HG03280 (cell line): ENCODE results near the gene RIMKLB.

ENCODE experiments used
- ATAC-seq: cut with Tn5 transposase; IDR thresholded peaks from one replicate; pipeline ENCODE4 v1.9.1; 2021; ENCODE audit warnings: mild to moderate bottlenecking, moderate library complexity; ENCODE audit not compliant: unreplicated experiment

The RIMKLB gene, protein sequence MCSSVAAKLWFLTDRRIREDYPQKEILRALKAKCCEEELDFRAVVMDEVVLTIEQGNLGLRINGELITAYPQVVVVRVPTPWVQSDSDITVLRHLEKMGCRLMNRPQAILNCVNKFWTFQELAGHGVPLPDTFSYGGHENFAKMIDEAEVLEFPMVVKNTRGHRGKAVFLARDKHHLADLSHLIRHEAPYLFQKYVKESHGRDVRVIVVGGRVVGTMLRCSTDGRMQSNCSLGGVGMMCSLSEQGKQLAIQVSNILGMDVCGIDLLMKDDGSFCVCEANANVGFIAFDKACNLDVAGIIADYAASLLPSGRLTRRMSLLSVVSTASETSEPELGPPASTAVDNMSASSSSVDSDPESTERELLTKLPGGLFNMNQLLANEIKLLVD

GRCh38 chr12:8697476-8698131, at the start of gene RIMKLB:
TSS of gene RIMKLB (plus strand) at chr12:8697991. CDS start at chr12:8713867, 15,876 bp downstream.
- peak; percentile 86 for ATAC-seq

- peak; percentile 75 for ATAC-seq
These were observed 49.1 kb upstream of the RIMKLB start for GRCh38 chr12:8648576-8649205.

DNA sequence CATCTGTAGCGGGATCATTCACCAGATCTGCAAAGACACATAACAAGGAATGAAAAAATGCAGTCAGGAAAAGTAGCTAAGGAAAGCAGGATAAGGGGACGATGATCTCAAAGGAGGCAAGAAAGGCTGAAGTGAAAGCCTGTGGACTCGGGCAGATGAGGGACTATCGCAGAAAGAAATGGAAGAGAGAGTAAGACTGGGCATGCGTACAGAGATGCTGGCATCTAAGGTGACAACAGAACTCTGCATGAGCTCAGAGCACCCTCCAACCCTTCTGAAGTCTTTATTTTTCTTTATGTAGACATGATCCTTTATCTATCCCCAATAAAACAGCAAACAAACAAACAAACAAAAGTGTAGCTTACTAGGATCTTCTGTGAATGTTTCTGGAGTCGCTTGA, 42.4 kb upstream of the RIMKLB start:
- ATAC-seq, result no peak

DNA sequence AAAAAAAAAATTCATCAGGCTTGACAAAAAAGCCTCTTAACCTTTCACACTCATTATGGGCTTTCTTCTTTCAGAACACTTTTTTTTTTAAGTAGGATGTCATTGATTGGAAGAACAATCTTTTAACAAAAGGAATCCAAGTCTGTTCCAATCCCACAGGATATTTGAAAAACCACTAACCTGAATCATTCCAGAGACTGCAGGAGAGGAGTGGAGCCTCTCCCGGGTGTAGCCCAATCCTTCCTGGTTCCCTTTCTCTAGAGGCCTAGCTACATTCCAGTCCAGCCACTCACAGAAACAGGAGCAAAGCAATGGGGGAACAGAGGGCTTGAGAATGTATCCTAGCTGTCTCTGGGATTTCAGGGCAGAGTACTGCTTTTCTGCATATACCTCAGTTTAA, 39.4 kb upstream of the RIMKLB start:
- no peak for ATAC-seq

DNA sequence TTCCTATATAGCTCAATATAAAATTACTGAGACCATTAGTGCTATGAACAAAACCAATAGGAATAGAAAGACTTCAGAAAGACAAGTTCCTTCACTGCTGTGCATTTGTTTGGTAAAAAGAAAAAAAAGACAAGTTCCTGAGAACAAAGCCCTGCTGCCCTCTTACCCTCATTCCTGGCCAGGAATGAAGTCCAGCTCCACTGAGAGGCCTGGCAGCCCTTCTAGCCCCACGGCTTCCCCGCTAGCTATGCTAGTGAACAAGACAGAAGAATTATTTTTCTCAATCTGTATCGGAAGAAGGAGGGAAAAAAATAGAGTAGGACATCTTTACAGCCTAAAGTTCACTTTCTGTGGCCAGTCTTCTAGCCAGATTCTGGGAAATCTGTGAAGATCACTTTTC, 36.8 kb upstream of the RIMKLB start:
- no peak for ATAC-seq

DNA sequence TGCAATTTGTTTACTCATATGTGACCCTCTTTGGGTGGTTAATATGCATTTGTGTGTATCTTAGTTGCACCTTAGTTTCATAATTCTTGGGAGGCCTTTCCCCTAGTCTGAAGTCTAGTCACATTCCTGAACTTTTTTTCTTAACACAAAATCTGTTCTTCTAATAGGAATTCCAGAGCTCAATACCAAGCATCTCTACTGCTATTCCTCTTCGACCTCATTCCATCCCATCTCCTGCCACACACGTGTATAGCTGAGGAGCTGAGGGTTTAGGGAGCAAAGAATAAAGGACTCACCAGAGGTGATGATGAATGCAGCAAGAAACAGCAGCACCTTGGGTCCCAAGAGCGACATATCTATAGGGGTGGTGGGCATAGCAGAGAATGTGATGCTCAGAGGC, 36.0 kb upstream of the RIMKLB start:
- ATAC-seq, result no peak

GRCh38 chr12:8662593-8662992, 35.2 kb upstream of the RIMKLB start, which contains the start of gene MFAP5:
TSS of gene MFAP5 (minus strand) at chr12:8662826. CDS start at chr12:8662104, 722 bp downstream.
- no peak for ATAC-seq

GRCh38 chr12:8664228-8664913, 33.4 kb upstream of the RIMKLB start:
- no peak for ATAC-seq

GRCh38 chr12:8665759-8666158, 32.0 kb upstream of the RIMKLB start:
- no peak for ATAC-seq

DNA sequence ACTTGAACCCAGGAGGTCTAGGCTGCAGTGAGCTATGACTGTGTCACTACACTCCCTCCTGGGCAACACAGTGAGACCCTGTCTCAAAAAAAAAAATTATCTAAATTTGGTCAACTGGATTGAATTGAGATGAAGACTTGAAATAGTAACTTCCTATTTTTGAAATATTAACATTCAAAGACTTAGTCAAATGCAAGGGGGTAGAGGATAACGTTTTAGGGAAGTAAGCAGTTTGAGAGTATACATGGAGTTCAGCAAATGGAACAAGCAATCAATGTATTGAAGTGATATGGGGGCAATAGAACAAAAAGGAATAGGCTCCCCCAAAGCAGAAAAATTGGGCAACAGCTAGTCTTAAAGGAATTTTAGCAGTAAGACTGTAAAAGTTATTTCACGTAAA, 30.5 kb upstream of the RIMKLB start:
- ATAC-seq, result no peak

DNA sequence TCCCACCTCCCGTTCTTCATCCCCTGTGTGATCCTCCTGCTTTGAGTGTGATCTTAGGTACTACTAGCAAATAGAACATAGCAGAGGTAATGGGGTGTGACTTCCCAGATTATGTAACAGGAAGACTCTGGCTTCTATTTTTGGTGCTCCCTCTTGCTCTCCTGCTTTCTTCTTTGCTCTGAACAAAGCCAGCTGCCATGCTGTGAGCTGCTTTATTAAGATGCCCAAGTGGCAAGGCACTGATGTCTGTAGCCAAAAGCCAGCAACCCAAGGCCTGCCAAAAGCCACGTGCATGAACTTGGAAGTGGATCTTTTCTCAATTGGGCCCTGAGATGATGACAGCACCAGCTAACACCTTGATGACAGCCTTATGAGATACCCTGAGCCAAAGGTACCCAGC, 29.4 kb upstream of the RIMKLB start:
- ATAC-seq, result no peak

DNA sequence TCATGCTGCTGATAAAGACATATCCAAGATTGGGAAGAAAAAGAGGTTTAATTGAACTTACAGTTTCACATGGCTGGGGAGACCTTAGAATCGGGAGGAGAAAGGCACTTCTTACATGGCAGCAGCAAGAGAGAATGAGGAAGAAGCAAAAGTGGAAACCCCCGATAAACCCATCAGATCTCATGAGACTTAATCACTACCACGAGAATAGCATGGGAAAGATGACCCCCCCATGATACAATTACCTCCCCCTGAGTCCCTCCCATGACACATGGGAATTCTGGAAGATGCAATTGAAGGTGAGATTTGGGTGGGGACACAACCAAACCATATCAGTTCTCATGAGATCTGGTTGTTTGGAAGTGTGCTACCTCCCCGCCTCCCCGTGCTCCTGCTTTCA, 25.4 kb upstream of the RIMKLB start:
- no peak for ATAC-seq

- no peak for ATAC-seq
These were observed 22.2 kb upstream of the RIMKLB start for GRCh38 chr12:8675591-8676036.

- no peak for ATAC-seq
These were observed 21.1 kb upstream of the RIMKLB start for GRCh38 chr12:8676651-8677050.

DNA sequence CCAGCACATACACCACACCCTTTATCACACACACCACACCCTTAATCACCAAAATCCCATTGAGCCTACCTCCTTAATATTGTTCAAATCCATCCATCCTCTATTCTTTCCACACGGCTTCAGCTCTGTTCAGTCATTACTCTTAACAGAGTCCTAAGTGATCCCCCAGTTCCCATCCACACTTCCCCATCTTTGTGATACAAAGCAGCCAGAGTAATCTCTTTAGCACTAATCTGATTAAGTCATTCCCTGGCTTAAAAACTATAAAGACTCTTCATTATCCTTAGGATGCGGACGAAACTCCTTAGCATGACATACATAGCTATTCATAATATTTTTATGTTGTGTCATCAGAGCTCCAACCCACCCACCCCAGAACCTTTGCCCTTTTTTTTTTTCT, 20.4 kb upstream of the RIMKLB start:
- no peak for ATAC-seq

- no peak for ATAC-seq
These were observed 19.1 kb upstream of the RIMKLB start for GRCh38 chr12:8678661-8679111.

- ATAC-seq, result no peak
These were observed 17.3 kb upstream of the RIMKLB start for GRCh38 chr12:8680533-8680932.

GRCh38 chr12:8681129-8681884, 16.5 kb upstream of the RIMKLB start:
- ATAC-seq, result no peak

DNA sequence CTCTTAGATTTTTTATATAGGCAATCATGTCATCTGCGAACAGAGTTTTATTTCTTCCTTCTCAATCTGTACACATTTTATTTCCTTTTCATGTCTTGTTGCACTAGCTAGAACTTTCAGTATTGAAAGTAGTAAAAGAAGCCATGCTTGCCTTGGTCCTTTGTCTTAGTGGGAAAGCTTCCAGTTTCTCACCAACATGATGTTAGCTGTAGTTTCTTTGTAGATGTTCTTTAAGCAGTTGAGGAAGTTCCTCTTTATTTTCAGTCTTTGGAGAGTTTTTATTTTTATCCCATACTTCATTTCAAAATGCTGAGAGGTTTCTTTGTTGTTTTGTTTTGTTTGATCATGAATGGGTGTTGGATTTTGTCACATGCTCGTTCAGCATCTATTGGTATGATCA, 12.7 kb upstream of the RIMKLB start:
- no peak for ATAC-seq

GRCh38 chr12:8687846-8688601, 9.8 kb upstream of the RIMKLB start:
- ATAC-seq, result no peak
